ENCODE results near the gene ENOX1. TPM values are rescaled to one million over a fixed set of nuclear protein-coding genes. Genes with fewer than 3 reads are reported as not detected.

ENOX1 gene
- total RNA-seq, 2 donors from 2014 or later: 0.22 to 1.4 TPM

DNA sequence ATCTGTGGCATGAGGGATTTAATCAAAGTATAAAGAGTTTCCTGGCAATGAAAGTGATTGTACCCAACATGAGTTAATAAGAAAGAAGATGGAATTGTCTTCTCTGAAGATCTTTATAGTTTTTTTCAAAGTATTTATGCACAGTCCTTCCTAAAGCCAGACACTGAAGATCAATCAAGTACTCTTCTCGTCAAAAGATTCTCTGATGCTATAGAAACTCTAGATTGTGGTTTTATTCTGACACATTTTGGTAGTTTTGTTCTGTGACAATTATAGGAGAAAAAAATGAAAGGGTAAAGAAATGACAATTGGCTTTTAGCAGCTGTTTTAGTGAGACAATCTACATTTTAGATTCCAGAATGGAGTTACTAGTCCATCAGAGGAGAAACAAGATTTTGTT is 10.4 kb upstream of the ENOX1 start:
- Histone ChIP-seq H3K9ac (ENCODE audit: low read depth in 2 of 2, low read length in 2 of 2) (no peak overlapping the region), H3K27ac (no peak overlapping the region), H3K27me3 (no peaks in the 10 kb centered on the region), H3K4me1 (no peaks in the 10 kb centered on the region), H3K9me3 (no peaks in the 10 kb centered on the region), H3K36me3 (no peaks in the 10 kb centered on the region), H3K4me3 (no peak overlapping the region)
- DNase-seq: no peak
- TF ChIP-seq, protein P1, sequence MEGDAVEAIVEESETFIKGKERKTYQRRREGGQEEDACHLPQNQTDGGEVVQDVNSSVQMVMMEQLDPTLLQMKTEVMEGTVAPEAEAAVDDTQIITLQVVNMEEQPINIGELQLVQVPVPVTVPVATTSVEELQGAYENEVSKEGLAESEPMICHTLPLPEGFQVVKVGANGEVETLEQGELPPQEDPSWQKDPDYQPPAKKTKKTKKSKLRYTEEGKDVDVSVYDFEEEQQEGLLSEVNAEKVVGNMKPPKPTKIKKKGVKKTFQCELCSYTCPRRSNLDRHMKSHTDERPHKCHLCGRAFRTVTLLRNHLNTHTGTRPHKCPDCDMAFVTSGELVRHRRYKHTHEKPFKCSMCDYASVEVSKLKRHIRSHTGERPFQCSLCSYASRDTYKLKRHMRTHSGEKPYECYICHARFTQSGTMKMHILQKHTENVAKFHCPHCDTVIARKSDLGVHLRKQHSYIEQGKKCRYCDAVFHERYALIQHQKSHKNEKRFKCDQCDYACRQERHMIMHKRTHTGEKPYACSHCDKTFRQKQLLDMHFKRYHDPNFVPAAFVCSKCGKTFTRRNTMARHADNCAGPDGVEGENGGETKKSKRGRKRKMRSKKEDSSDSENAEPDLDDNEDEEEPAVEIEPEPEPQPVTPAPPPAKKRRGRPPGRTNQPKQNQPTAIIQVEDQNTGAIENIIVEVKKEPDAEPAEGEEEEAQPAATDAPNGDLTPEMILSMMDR (IDR thresholded peaks at IDR 0.05): no peak
- intact Hi-C loops (cut with DNase I): no loop called here

DNA sequence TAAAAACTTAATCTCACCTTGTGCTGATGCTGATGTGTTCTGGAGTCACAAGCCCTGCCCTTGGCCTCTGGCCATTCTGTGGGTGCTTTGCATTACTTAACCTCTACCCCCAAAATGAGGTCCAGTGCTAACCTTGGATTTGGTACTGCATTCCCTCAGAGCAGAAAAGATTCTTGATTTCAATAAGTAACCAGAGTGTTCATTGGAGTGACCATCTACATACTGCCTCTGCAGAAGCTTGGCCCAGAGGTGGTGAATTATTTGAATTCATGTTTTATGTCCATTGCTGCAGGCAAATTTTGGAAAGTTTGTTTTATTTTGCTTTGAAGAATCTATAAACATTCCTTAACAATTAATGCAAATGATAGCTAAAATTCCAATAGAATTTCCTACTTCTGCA is 7.6 kb upstream of the ENOX1 start:
- intact Hi-C loops (cut with DNase I): no loop called here
- H3K9me3 ChIP-seq: no peaks in the 10 kb centered on the region
- H3K4me3 ChIP-seq: no peak overlapping the region
- TF ChIP-seq, protein P1 (IDR thresholded peaks at IDR 0.05): no peak
- H3K9ac ChIP-seq (ENCODE audit: low read depth in 2 of 2, low read length in 2 of 2): no peak overlapping the region
- H3K27ac ChIP-seq: no peak overlapping the region
- H3K4me1 ChIP-seq: no peaks in the 10 kb centered on the region
- H3K36me3 ChIP-seq: no peaks in the 10 kb centered on the region
- no peak for DNase-seq
- H3K27me3 ChIP-seq: no peaks in the 10 kb centered on the region

DNA sequence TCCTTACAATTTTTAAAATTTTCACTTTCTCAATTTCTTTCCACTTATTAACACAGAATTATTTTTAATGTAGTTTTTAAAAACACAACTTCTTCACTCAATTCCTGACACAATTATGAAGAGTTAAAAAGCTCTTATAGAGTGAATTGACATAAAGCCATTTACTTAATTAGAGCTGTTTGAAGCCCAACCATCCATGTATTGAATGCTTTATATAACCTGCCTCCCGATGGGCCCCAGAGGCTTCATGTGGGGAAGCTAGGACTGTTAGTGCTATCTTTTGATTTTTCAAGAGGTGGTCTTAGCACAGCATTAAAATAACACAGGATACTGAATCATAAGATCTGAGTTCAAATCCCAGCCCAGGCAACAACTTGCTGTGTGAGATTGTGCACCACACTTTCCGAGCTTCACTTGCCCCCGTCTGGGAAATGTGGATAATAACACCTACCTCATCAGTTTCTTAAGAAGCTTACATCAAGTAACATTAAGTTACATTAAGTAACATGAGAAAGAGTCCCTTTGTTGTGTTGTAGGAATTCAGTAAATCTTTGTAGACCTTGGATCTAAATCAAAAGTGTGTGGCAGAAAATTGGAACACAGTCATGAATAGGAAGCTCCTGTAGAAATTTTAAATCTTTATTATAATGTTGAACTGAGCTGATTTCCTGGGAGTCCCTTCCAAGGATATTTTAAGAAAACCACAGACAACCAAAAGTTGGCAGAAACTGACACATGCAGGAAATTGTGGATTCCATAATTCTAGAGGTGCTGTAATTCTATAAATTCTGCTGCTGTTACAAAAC is 5.5 kb upstream of the ENOX1 start:
- Histone ChIP-seq H3K9me3 (no peaks in the 10 kb centered on the region), H3K27me3 (no peaks in the 10 kb centered on the region), H3K36me3 (no peaks in the 10 kb centered on the region), H3K9ac (ENCODE audit: low read depth in 2 of 2, low read length in 2 of 2) (no peak overlapping the region), H3K27ac (no peak overlapping the region), H3K4me3 (no peak overlapping the region), H3K4me1 (peaks cover 2% of the 10 kb centered on the region)
- intact Hi-C loops (cut with DNase I): no loop called here
- TF ChIP-seq, protein P1 (IDR thresholded peaks at IDR 0.05): no peak
- no peak for DNase-seq

DNA sequence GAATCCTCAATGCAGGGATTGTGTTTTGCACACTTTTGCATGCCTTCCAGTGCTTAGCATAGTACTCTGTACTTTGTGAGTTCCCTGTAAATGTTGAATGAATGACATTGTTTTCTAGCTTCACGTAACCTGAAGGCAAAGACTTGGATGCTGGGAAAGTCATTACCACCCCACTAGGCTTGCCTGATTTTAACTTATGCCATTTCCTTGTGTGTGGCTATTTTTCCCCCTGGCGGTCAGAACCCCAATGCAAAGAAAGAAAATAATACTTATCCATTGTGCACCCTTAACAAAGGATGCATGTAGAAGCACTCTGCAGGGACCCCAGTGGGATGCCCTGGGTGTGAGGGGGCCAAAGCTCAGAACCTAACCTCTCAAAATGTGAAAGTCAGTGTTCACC is 1.2 kb upstream of the ENOX1 start:
- intact Hi-C loops (cut with DNase I): no loop called here
- H3K27me3 ChIP-seq: peaks cover 9% of the 10 kb centered on the region
- H3K4me3 ChIP-seq: no peak overlapping the region

DNA sequence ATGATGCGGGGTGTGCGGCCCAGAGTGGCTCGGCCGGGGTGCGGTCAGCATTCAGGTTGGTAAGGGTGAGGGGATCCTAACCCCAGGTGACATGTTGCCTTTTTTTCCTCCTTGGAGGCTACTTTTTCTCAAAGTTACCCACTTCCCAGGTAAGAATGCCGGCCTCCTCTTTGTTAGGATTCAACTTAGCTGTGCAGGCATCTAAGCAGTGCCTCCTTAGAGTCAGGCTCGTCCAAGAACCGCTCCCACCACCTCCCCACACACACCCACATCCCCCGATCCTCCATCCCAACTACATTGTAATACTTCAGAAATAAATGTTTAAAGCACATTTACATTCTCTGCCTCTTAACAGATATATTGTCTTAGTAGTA is 733 bp upstream of the ENOX1 start:
- TF ChIP-seq, protein P1 (IDR thresholded peaks at IDR 0.05): no peak

More for the DNA sequence above, 1.2 kb upstream of the ENOX1 start:
- TF ChIP-seq, protein P1 (IDR thresholded peaks at IDR 0.05): no peak
- H3K9me3 ChIP-seq: no peaks in the 10 kb centered on the region
- no peak for DNase-seq
- peaks cover 3% of the 10 kb centered on the region for H3K4me1 ChIP-seq
- no peak overlapping the region for H3K9ac ChIP-seq (ENCODE audit: low read depth in 2 of 2, low read length in 2 of 2)
- H3K27ac ChIP-seq: no peak overlapping the region
- H3K36me3 ChIP-seq: no peaks in the 10 kb centered on the region

More for the DNA sequence above, 733 bp upstream of the ENOX1 start:
- no peak overlapping the region for H3K9ac ChIP-seq (ENCODE audit: low read depth in 2 of 2, low read length in 2 of 2)
- H3K36me3 ChIP-seq: no peaks in the 10 kb centered on the region
- peaks cover 9% of the 10 kb centered on the region for H3K27me3 ChIP-seq
- no peaks in the 10 kb centered on the region for H3K9me3 ChIP-seq
- intact Hi-C loops (cut with DNase I): no loop called here
- peaks cover 3% of the 10 kb centered on the region for H3K4me1 ChIP-seq
- peak overlapping the region; percentile 50 for H3K4me3 ChIP-seq
- H3K27ac ChIP-seq: peak overlapping the region; percentile 66
- no peak for DNase-seq

All from colonic mucosa (tissue), 4 donors.